DND-41 (cell line): ENCODE measurements around the gene F8A2.
"Not testable (repeated sequence)": the region's sequence is repeated elsewhere in the genome, so short reads cannot be mapped to it uniquely, and the experiment has no call there.

Source experiments
- ATAC-seq: fragments of 200-7000 bp; cut with Tn5 transposase; 3 replicates; pipeline ENCODE4 v1.9.1; 2021; ENCODE audit warnings: low read depth; ENCODE audit not compliant: insufficient read depth
- DNase-seq: peaks from one replicate; pipeline ENCODE4 v3.0.0-alpha.2; 2020
- H2AFZ ChIP-seq: 2 replicates; pipeline ENCODE4 v1.6.0; 2012; ENCODE audit warnings: low read depth, low read length
- H3K27ac ChIP-seq: 2 replicates; pipeline ENCODE4 v1.5.1; 2012; ENCODE audit warnings: low read length, inconsistent platforms
- H3K27me3 ChIP-seq: fragments of 200-600 bp; sonication (generic); 2 replicates; pipeline ENCODE4 v1.6.0; 2012; ENCODE audit warnings: low read length, mild to moderate bottlenecking, inconsistent platforms; ENCODE audit not compliant: insufficient read depth, poor library complexity
- H3K36me3 ChIP-seq: 2 replicates; pipeline ENCODE4 v1.5.1; 2012; ENCODE audit warnings: low read length, inconsistent platforms; ENCODE audit not compliant: insufficient read depth
- H3K4me1 ChIP-seq: 2 replicates; pipeline ENCODE4 v1.5.1; 2012; ENCODE audit warnings: mild to moderate bottlenecking, low read length; ENCODE audit not compliant: insufficient read depth
- H3K4me2 ChIP-seq: 2 replicates; pipeline ENCODE4 v1.6.0; 2012; ENCODE audit warnings: mild to moderate bottlenecking, moderate library complexity, low read length, inconsistent platforms; ENCODE audit not compliant: insufficient read depth
- H3K4me3 ChIP-seq, 2 experiments: fragments of 200-600 bp in 1 of 2; shearing (Covaris generic) in 1 of 2; 2 replicates each; pipeline ENCODE4 v1.5.1; 2012 to 2016; ENCODE audit warnings: inconsistent platforms in 2 of 2, low read length in 2 of 2, mild to moderate bottlenecking in 2 of 2, low read depth in 1 of 2, moderate library complexity in 1 of 2
- H3K79me2 ChIP-seq: 2 replicates; pipeline ENCODE4 v1.6.0; 2012; ENCODE audit warnings: low read length, inconsistent platforms; ENCODE audit not compliant: insufficient read depth
- H3K9ac ChIP-seq: 2 replicates; pipeline ENCODE4 v1.6.0; 2012; ENCODE audit warnings: low read depth, mild to moderate bottlenecking, inconsistent platforms, low read length, moderate library complexity
- H3K9me3 ChIP-seq: 2 replicates; pipeline ENCODE4 v1.5.1; 2012; ENCODE audit warnings: low read length, moderate library complexity, mild to moderate bottlenecking, inconsistent platforms; ENCODE audit not compliant: insufficient read depth, severe bottlenecking
- H4K20me1 ChIP-seq: 2 replicates; pipeline ENCODE4 v1.6.0; 2012; ENCODE audit warnings: low read length; ENCODE audit not compliant: insufficient read depth
- EZH2 ChIP-seq: IDR thresholded peaks from 3 replicates; pipeline ENCODE4 v1.6.1; 2012; ENCODE audit warnings: borderline replicate concordance, low read depth, mild to moderate bottlenecking, moderate library complexity, low read length, inconsistent platforms; ENCODE audit not compliant: severe bottlenecking
- TF ChIP-seq, protein P1 (sequence below): IDR thresholded peaks from 2 replicates; pipeline ENCODE4 v1.5.1; 2012; ENCODE audit warnings: borderline replicate concordance, low read length, moderate library complexity, mild to moderate bottlenecking; ENCODE audit not compliant: poor library complexity, severe bottlenecking; ENCODE audit errors: extremely low read depth

Gene F8A2

GRCh38 chrX:155381843-155382528 lies at the start of gene F8A2:
Gene F8A2 (plus strand): TSS chrX:155382095. CDS start chrX:155382115, 20 bp downstream.
- not testable (repeated sequence) for H3K36me3 ChIP-seq, H3K4me2 ChIP-seq, H3K27me3 ChIP-seq, H2AFZ ChIP-seq, H3K4me3 ChIP-seq, H3K9me3 ChIP-seq, H3K27ac ChIP-seq, H3K9ac ChIP-seq, H3K79me2 ChIP-seq, DNase-seq, H4K20me1 ChIP-seq, H3K4me1 ChIP-seq
- peak; percentile 86 for ATAC-seq

GRCh38 chrX:155333544-155334100 lies 48.3 kb upstream of the F8A2 start:
- Histone ChIP-seq H3K36me3 (no peaks in the 10 kb centered on the region), H3K9ac (no peak overlapping the region), H3K4me1 (peaks cover 11% of the 10 kb centered on the region; the same call in 1 of the 2 replicates), H3K4me3 (no peak overlapping the region), H2AFZ (no peak overlapping the region), H3K4me2 (no peak overlapping the region), H3K27me3 (no peaks in the 10 kb centered on the region), H3K27ac (no peak overlapping the region), H3K9me3 (no peaks in the 10 kb centered on the region), H3K79me2 (no peaks in the 10 kb centered on the region), H4K20me1 (no peaks in the 10 kb centered on the region)
- ATAC-seq (no peak), DNase-seq (no peak)
- no peak for TF ChIP-seq EZH2
- TF ChIP-seq, protein P1, sequence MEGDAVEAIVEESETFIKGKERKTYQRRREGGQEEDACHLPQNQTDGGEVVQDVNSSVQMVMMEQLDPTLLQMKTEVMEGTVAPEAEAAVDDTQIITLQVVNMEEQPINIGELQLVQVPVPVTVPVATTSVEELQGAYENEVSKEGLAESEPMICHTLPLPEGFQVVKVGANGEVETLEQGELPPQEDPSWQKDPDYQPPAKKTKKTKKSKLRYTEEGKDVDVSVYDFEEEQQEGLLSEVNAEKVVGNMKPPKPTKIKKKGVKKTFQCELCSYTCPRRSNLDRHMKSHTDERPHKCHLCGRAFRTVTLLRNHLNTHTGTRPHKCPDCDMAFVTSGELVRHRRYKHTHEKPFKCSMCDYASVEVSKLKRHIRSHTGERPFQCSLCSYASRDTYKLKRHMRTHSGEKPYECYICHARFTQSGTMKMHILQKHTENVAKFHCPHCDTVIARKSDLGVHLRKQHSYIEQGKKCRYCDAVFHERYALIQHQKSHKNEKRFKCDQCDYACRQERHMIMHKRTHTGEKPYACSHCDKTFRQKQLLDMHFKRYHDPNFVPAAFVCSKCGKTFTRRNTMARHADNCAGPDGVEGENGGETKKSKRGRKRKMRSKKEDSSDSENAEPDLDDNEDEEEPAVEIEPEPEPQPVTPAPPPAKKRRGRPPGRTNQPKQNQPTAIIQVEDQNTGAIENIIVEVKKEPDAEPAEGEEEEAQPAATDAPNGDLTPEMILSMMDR, result no peak

- TF ChIP-seq, protein P1, result no peak
- no peak for TF ChIP-seq EZH2
- DNase-seq (peak; percentile 39), ATAC-seq (peak; percentile 89)
- Histone ChIP-seq H3K4me1 (peaks cover 11% of the 10 kb centered on the region; the same call in 1 of the 2 replicates), H3K27ac (no peak within 1 kb of the TSS), H3K9me3 (no peaks in the 10 kb centered on the region), H3K36me3 (no peaks in the 10 kb centered on the region), H3K9ac (no peak within 1 kb of the TSS), H3K27me3 (no peaks in the 10 kb centered on the region), H4K20me1 (no peaks in the 10 kb centered on the region), H3K79me2 (no peaks in the 10 kb centered on the region), H3K4me2 (no peak within 1 kb of the TSS), H3K4me3 (no peak within 1 kb of the TSS), H2AFZ (no peak within 1 kb of the TSS)
These were observed 47.2 kb upstream of the F8A2 start, which contains the start of gene CLIC2 for GRCh38 chrX:155334486-155335336. Gene CLIC2 (minus strand): TSS chrX:155334614. CDS start chrX:155334427, 187 bp downstream.

GRCh38 chrX:155335337-155335712 lies 46.6 kb upstream of the F8A2 start:
- not testable (repeated sequence) for DNase-seq

DNA sequence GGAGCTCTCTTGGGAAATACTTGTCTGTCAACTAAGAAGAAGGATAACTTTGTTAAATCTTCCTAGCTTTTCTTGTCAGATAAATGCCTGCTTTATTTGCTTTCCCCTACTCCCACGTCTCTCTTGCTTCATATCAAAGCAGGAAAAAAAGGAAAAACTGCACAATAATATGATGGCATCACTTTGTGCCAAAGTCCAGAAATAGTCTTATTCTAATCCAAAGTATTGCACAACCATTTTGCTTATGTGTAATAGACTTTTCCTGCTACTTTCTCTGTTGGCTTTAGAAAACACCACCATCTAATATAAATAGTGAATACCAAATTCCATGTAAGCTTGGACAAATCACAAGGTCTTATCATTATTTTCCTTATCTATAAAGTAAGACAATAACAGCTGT lies 36.2 kb upstream of the F8A2 start:
- H3K4me1 ChIP-seq, H4K20me1 ChIP-seq, H3K27ac ChIP-seq, H2AFZ ChIP-seq, H3K36me3 ChIP-seq, H3K9me3 ChIP-seq, H3K9ac ChIP-seq, ATAC-seq, H3K27me3 ChIP-seq, H3K79me2 ChIP-seq, H3K4me2 ChIP-seq, DNase-seq, H3K4me3 ChIP-seq: not testable (repeated sequence)

More at GRCh38 chrX:155335337-155335712, 46.6 kb upstream of the F8A2 start:
- H3K4me3 ChIP-seq, H4K20me1 ChIP-seq, H3K4me2 ChIP-seq, H3K9me3 ChIP-seq, H3K9ac ChIP-seq, H3K79me2 ChIP-seq, H3K27ac ChIP-seq, H3K36me3 ChIP-seq, H3K27me3 ChIP-seq, ATAC-seq, H2AFZ ChIP-seq: not testable (repeated sequence)
- peaks cover 11% of the 10 kb centered on the region; the same call in 1 of the 2 replicates for H3K4me1 ChIP-seq

DNA sequence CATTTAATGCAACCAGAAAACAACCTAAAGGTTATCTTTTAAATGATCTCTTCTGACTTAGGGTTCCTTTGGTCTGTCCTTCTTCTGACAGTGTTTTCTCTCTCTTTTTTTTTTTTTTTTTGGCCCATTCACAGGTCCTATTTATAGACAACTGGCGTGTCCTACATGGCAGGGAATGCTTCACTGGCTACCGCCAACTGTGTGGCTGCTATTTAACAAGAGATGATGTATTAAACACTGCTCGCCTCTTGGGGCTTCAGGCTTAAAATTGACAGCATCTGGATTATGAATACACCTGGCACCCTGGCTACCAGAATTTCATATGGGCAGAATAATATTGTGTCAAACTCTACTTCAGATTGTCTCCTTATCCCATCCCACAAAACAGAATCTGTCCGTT lies 32.4 kb upstream of the F8A2 start:
- not testable (repeated sequence) for DNase-seq, H4K20me1 ChIP-seq, H3K79me2 ChIP-seq, H2AFZ ChIP-seq, H3K27ac ChIP-seq, H3K27me3 ChIP-seq, H3K4me3 ChIP-seq, H3K9me3 ChIP-seq, H3K36me3 ChIP-seq, ATAC-seq, H3K9ac ChIP-seq, H3K4me2 ChIP-seq, H3K4me1 ChIP-seq
